Endodermal cell (in vitro differentiated cells): Measurements from ENCODE around the gene VRK1. TPM values are rescaled to one million over a fixed set of nuclear protein-coding genes. Genes with fewer than 3 reads are reported as not detected.

Experiments
- DNase-seq: peaks from one replicate; pipeline ENCODE4 v3.0.0-alpha.2; 2017
- H3K27ac ChIP-seq: 2 replicates; pipeline ENCODE4 v1.5.1; 2013; ENCODE audit warnings: mild to moderate bottlenecking, low read depth, low read length, moderate library complexity
- H3K27me3 ChIP-seq: 2 replicates; pipeline ENCODE4 v1.6.1; 2013; ENCODE audit warnings: mild to moderate bottlenecking, low read length, moderate library complexity; ENCODE audit not compliant: insufficient read depth, control insufficient read depth, poor library complexity, severe bottlenecking
- H3K36me3 ChIP-seq: 2 replicates; pipeline ENCODE4 v1.7.0; 2013; ENCODE audit warnings: mild to moderate bottlenecking, low read length, moderate library complexity; ENCODE audit not compliant: control insufficient read depth, insufficient read depth
- H3K4me1 ChIP-seq: one replicate; pipeline ENCODE4 v1.7.0; 2013; ENCODE audit warnings: low read length; ENCODE audit not compliant: control insufficient read depth, insufficient read depth
- H3K4me3 ChIP-seq: 2 replicates; pipeline ENCODE4 v1.5.1; 2013; ENCODE audit warnings: mild to moderate bottlenecking, low read length, moderate library complexity
- H3K9ac ChIP-seq: 2 replicates; pipeline ENCODE4 v1.6.1; 2013; ENCODE audit warnings: mild to moderate bottlenecking, low read length, moderate library complexity; ENCODE audit not compliant: poor library complexity, severe bottlenecking; ENCODE audit errors: extremely low read depth
- H3K9me3 ChIP-seq: 2 replicates; pipeline ENCODE4 v1.6.1; 2013; ENCODE audit warnings: mild to moderate bottlenecking, low read length, moderate library complexity; ENCODE audit not compliant: control insufficient read depth
- H3K27ac Mint-ChIP-seq: 2 replicates; pipeline ENCODE4 v1.8.0; 2020; ENCODE audit warnings: mixed read lengths
- H3K27me3 Mint-ChIP-seq: 2 replicates; pipeline ENCODE4 v1.8.0; 2021; ENCODE audit warnings: mild to moderate bottlenecking, mixed read lengths; ENCODE audit not compliant: insufficient read depth
- H3K36me3 Mint-ChIP-seq: 2 replicates; pipeline ENCODE4 v1.8.0; 2020; ENCODE audit warnings: low read depth, mixed read lengths
- H3K4me1 Mint-ChIP-seq: 2 replicates; pipeline ENCODE4 v1.8.0; 2020; ENCODE audit warnings: mixed read lengths
- H3K4me3 Mint-ChIP-seq: 2 replicates; pipeline ENCODE4 v1.8.0; 2020; ENCODE audit warnings: mild to moderate bottlenecking, moderate library complexity, mixed read lengths
- H3K9me3 Mint-ChIP-seq: 2 replicates; pipeline ENCODE4 v1.8.0; 2020; ENCODE audit warnings: mild to moderate bottlenecking, mixed read lengths
- CTCF ChIP-seq: fragments of 200-600 bp; sonication (generic); conservative IDR thresholded peaks from 2 replicates; pipeline ENCODE4 v1.5.0; 2021; ENCODE audit warnings: antibody characterized with exemption, mild to moderate bottlenecking
- WGBS, 2 experiments: methylation state at CpG; one replicate each; pipeline versions ENCODE4 v1.1.5 to v1.1.7; 2013; ENCODE audit warnings: missing lambda C conversion rate in 2 of 2, mixed read lengths in 1 of 2; ENCODE audit not compliant: insufficient coverage in 1 of 2, insufficient read length in 1 of 2; 5-methylcytosine and 5-hydroxymethylcytosine counted together
- total RNA-seq, 2 donors: library from RNA; stranded (reverse); fragmentation: NEBNext Ultra II Directional in 1 of 2; extraction: Animal tissue kit (Norgen Biotek cat#: 25700) in 1 of 2; gene quantifications; 2 replicates in 1 of 2; 3 replicates in 1 of 2; pipeline ENCODE4 v1.2.1, GENCODE V29; 2021

The VRK1 gene
- total RNA-seq, 2 donors from 2014 or later = 39.1 to 54.9 TPM

DNA sequence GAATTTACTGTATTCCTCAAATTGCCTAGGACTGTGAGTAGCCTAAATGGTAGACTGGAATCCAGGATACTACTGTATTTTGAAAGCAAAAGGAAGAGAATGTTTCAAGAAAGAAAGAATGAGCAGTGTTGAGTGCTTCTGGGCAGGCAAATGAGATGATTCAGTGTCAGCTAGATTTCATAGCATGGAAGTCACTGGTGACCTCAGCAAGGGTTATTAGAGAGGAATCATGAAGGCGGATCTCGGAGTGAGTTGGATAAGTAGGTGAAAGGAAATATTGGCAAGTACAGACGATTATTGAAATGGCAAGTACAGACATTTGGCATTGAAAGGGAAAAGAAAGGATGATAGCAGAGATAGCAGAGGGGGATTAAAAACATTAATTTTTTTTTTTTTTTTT is 27.1 kb downstream of the VRK1 start:
- H3K9ac ChIP-seq = no peak overlapping the region
- peaks cover 21% of the 10 kb centered on the region for H3K4me1 Mint-ChIP-seq
- peaks cover 3% of the 10 kb centered on the region for H3K4me1 ChIP-seq
- H3K36me3 ChIP-seq = no peaks in the 10 kb centered on the region
- 94 to 95% methylated on average over 3 of the region's 3 CpGs for WGBS, 2 experiments
- H3K27ac Mint-ChIP-seq = no peak overlapping the region
- DNase-seq = no peak
- TF ChIP-seq CTCF = no peak
- H3K27me3 ChIP-seq = no peaks in the 10 kb centered on the region
- no peak overlapping the region for H3K27ac ChIP-seq
- H3K27me3 Mint-ChIP-seq = peaks cover 2% of the 10 kb centered on the region
- H3K4me3 Mint-ChIP-seq = no peak overlapping the region
- peaks cover 2% of the 10 kb centered on the region for H3K36me3 Mint-ChIP-seq
- H3K9me3 Mint-ChIP-seq = no peaks in the 10 kb centered on the region
- no peak overlapping the region for H3K4me3 ChIP-seq
- no peaks in the 10 kb centered on the region for H3K9me3 ChIP-seq

- 79 to 100% methylated on average over 1 to 2 of the region's 2 CpGs for WGBS, 2 experiments
- no peak for TF ChIP-seq CTCF
- no peak overlapping the region for H3K4me3 Mint-ChIP-seq
Measured at GRCh38 chr14:96826818-96827217, 29.6 kb downstream of the VRK1 start.

GRCh38 chr14:96827290-96827689 is 30.1 kb downstream of the VRK1 start:
- peaks cover 3% of the 10 kb centered on the region for H3K4me1 ChIP-seq
- H3K27me3 Mint-ChIP-seq = peaks cover 2% of the 10 kb centered on the region
- H3K27ac ChIP-seq = no peak overlapping the region
- no peaks in the 10 kb centered on the region for H3K9me3 Mint-ChIP-seq
- no peak overlapping the region for H3K4me3 ChIP-seq
- DNase-seq = peak; percentile 59
- WGBS, 2 experiments = 43 to 80% methylated on average over 1 to 3 of the region's 3 CpGs
- no peak overlapping the region for H3K9ac ChIP-seq
- H3K9me3 ChIP-seq = no peaks in the 10 kb centered on the region
- peaks cover 25% of the 10 kb centered on the region for H3K4me1 Mint-ChIP-seq
- no peak overlapping the region for H3K4me3 Mint-ChIP-seq
- TF ChIP-seq CTCF = no peak
- no peaks in the 10 kb centered on the region for H3K27me3 ChIP-seq
- H3K36me3 Mint-ChIP-seq = no peaks in the 10 kb centered on the region
- peak overlapping the region; percentile 31 for H3K27ac Mint-ChIP-seq
- no peaks in the 10 kb centered on the region for H3K36me3 ChIP-seq

More at GRCh38 chr14:96826818-96827217, 29.6 kb downstream of the VRK1 start:
- no peak for DNase-seq
- Mint-ChIP-seq H3K27ac (peak overlapping the region; percentile 31), H3K9me3 (no peaks in the 10 kb centered on the region), H3K4me1 (peaks cover 25% of the 10 kb centered on the region), H3K36me3 (no peaks in the 10 kb centered on the region), H3K27me3 (peaks cover 2% of the 10 kb centered on the region)
- Histone ChIP-seq H3K36me3 (no peaks in the 10 kb centered on the region), H3K9ac (no peak overlapping the region), H3K4me3 (no peak overlapping the region), H3K4me1 (peaks cover 3% of the 10 kb centered on the region), H3K9me3 (no peaks in the 10 kb centered on the region), H3K27ac (no peak overlapping the region), H3K27me3 (no peaks in the 10 kb centered on the region)
